Vagina (tissue), 2 donors: Measurements from ENCODE around the gene ZNF23. TPM values are rescaled to one million over a fixed set of nuclear protein-coding genes. Genes with fewer than 3 reads are reported as not detected.

Experiments used
- DNase-seq, 2 donors: peaks; one replicate each; pipeline ENCODE4 v3.0.0-alpha.2; 2017; ENCODE audit errors: extremely low spot score in 2 of 2
- H3K27ac ChIP-seq: fragments of 200-600 bp; sonication (generic); one replicate; pipeline ENCODE4 v1.5.1; 2019
- H3K27me3 ChIP-seq: fragments of 200-600 bp; sonication (generic); one replicate; pipeline ENCODE4 v1.5.1; 2019
- H3K36me3 ChIP-seq, 2 donors: fragments of 200-600 bp; sonication (generic); one replicate each; pipeline ENCODE4 v1.5.1; 2017 to 2019
- H3K4me1 ChIP-seq: fragments of 200-600 bp; sonication (generic); one replicate; pipeline ENCODE4 v1.5.1; 2019
- H3K4me3 ChIP-seq, 2 donors: fragments of 200-600 bp; sonication (generic); 1 replicate in 1 of 2; 2 replicates in 1 of 2; pipeline ENCODE4 v1.5.1; 2016 to 2019
- H3K9me3 ChIP-seq: fragments of 200-600 bp; sonication (generic); one replicate; pipeline ENCODE4 v1.5.1; 2019
- CTCF ChIP-seq, 3 experiments: fragments of 450-650 bp in 2 of 3; fragments of 200-600 bp in 1 of 3; sonication (generic) in 1 of 3; IDR thresholded peaks; one replicate each; pipeline ENCODE4 v1.5.1; 2017 to 2019; ENCODE audit warnings: antibody characterized with exemption in 3 of 3, mild to moderate bottlenecking in 2 of 3, moderate library complexity in 2 of 3
- POLR2A ChIP-seq, 2 donors: fragments of 450-650 bp; IDR thresholded peaks; one replicate each; pipeline ENCODE4 v1.6.1; 2017; ENCODE audit warnings: antibody characterized with exemption in 2 of 2, mild to moderate bottlenecking in 2 of 2, moderate library complexity in 2 of 2
- POLR2AphosphoS5 ChIP-seq, 2 donors: sonication (generic); formaldehyde crosslinking; IDR thresholded peaks; one replicate each; pipeline ENCODE4 v1.9.0; 2017; ENCODE audit warnings: antibody characterized with exemption in 2 of 2, mild to moderate bottlenecking in 2 of 2, low read depth in 1 of 2; ENCODE audit not compliant: insufficient read depth in 1 of 2
- intact Hi-C: fragments of 100-400 bp; cut with DNase I; formaldehyde crosslinking; loops from one replicate; pipeline ENCODE4 v1.15.1; 2023
- total RNA-seq: library from RNA; depleted of rRNA; stranded (reverse); fragments of >200 nt; gene quantifications from one replicate; pipeline ENCODE4 v1.2.3, GENCODE V29; 2016

ZNF23 gene
- total RNA-seq, 1 donor from 2014 or later = 7.1 TPM

GRCh38 chr16:71410146-71410545, 51.9 kb downstream of the ZNF23 start:
- H3K36me3 ChIP-seq = no peaks in the 10 kb centered on the region
- peaks cover 8% of the 10 kb centered on the region for H3K4me1 ChIP-seq
- no peaks in the 10 kb centered on the region for H3K27me3 ChIP-seq
- H3K4me3 ChIP-seq = no peak overlapping the region
- TF ChIP-seq POLR2AphosphoS5 (IDR thresholded peaks at IDR 0.05; ENCODE audit: insufficient read depth in 1 of 2, low read depth in 1 of 2) (no peak), CTCF (IDR thresholded peaks at IDR 0.05) (no peak), POLR2A (IDR thresholded peaks at IDR 0.05) (no peak)
- no peak overlapping the region for H3K27ac ChIP-seq
- H3K9me3 ChIP-seq = no peaks in the 10 kb centered on the region
- no peak for DNase-seq
- intact Hi-C loops = no loop called here

- intact Hi-C loops = no loop called here
- no peak for DNase-seq
- TF ChIP-seq POLR2A (IDR thresholded peaks at IDR 0.05) = no peak
- TF ChIP-seq POLR2AphosphoS5 (IDR thresholded peaks at IDR 0.05; ENCODE audit: insufficient read depth in 1 of 2, low read depth in 1 of 2) = no peak
- no peak for TF ChIP-seq CTCF (IDR thresholded peaks at IDR 0.05)
- no peaks in the 10 kb centered on the region for H3K9me3 ChIP-seq
- no peaks in the 10 kb centered on the region for H3K36me3 ChIP-seq
- peaks cover 8% of the 10 kb centered on the region for H3K4me1 ChIP-seq
- no peak overlapping the region for H3K27ac ChIP-seq
- H3K4me3 ChIP-seq = no peak overlapping the region
- no peaks in the 10 kb centered on the region for H3K27me3 ChIP-seq
Measured at GRCh38 chr16:71409011-71409775, 52.9 kb downstream of the ZNF23 start.

GRCh38 chr16:71408536-71408935, 53.5 kb downstream of the ZNF23 start:
- no peaks in the 10 kb centered on the region for H3K27me3 ChIP-seq
- no peak for TF ChIP-seq CTCF (IDR thresholded peaks at IDR 0.05)
- no peak for TF ChIP-seq POLR2A (IDR thresholded peaks at IDR 0.05)
- no peak for TF ChIP-seq POLR2AphosphoS5 (IDR thresholded peaks at IDR 0.05; ENCODE audit: insufficient read depth in 1 of 2, low read depth in 1 of 2)
- H3K9me3 ChIP-seq = no peaks in the 10 kb centered on the region
- H3K36me3 ChIP-seq = no peaks in the 10 kb centered on the region
- intact Hi-C loops = no loop called here
- no peak overlapping the region for H3K27ac ChIP-seq
- no peak overlapping the region for H3K4me3 ChIP-seq
- H3K4me1 ChIP-seq = peaks cover 8% of the 10 kb centered on the region
- no peak for DNase-seq

- no peaks in the 10 kb centered on the region for H3K27me3 ChIP-seq
- no peak overlapping the region for H3K27ac ChIP-seq
- no peak for TF ChIP-seq CTCF (IDR thresholded peaks at IDR 0.05)
- no peak for TF ChIP-seq POLR2AphosphoS5 (IDR thresholded peaks at IDR 0.05; ENCODE audit: insufficient read depth in 1 of 2, low read depth in 1 of 2)
- TF ChIP-seq POLR2A (IDR thresholded peaks at IDR 0.05) = no peak
- H3K9me3 ChIP-seq = no peaks in the 10 kb centered on the region
- no peak for DNase-seq
- no peak overlapping the region for H3K4me3 ChIP-seq
- peaks cover 5% of the 10 kb centered on the region for H3K4me1 ChIP-seq
- H3K36me3 ChIP-seq = no peaks in the 10 kb centered on the region
- intact Hi-C loops = no loop called here
Measured at GRCh38 chr16:71407731-71408130, 54.3 kb downstream of the ZNF23 start.

- no peak for DNase-seq
- Histone ChIP-seq H3K27me3 (no peaks in the 10 kb centered on the region), H3K36me3 (no peaks in the 10 kb centered on the region), H3K4me1 (no peaks in the 10 kb centered on the region), H3K4me3 (no peak overlapping the region), H3K27ac (no peak overlapping the region), H3K9me3 (no peaks in the 10 kb centered on the region)
- TF ChIP-seq POLR2AphosphoS5 (IDR thresholded peaks at IDR 0.05; ENCODE audit: insufficient read depth in 1 of 2, low read depth in 1 of 2) (no peak), POLR2A (IDR thresholded peaks at IDR 0.05) (no peak), CTCF (IDR thresholded peaks at IDR 0.05) (no peak)
- intact Hi-C loops = no loop called here
Measured at GRCh38 chr16:71406724-71407123, 55.3 kb downstream of the ZNF23 start.
